SH-SY5Y (cell line): Measurements from ENCODE around the gene GLMN.

Source experiments
- GATA2 ChIP-seq: IDR thresholded peaks from 2 replicates; pipeline ENCODE4 v1.6.1; 2011; ENCODE audit warnings: mild to moderate bottlenecking, low read depth, low read length
- GATA3 ChIP-seq: IDR thresholded peaks from 2 replicates; pipeline ENCODE4 v1.6.1; 2011; ENCODE audit warnings: low read depth, mild to moderate bottlenecking, low read length, moderate library complexity

DNA sequence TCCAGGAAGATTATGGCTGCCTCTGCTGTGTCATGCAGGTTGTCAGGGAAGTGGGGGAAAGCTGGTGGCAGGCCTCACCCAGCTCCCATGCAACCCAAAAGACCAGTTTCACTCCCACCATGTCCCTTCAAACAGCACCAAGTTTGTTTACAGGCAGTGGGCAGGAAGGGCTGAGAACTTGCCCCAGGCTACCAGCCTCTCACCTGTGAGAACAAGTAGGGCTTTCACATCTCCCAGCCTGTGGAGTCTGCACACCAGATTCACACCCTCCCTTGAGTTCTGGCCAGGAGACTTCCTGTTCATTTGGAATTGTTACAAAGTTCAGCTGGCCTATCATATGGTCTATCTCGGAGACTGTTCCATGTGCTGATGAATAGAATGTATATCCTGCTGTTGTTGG, 27.9 kb upstream of the GLMN start:
- TF ChIP-seq GATA2, result no peak
- no peak for TF ChIP-seq GATA3
